ENCODE data around the gene CEND1. TPM values are rescaled to one million over a fixed set of nuclear protein-coding genes. Genes with fewer than 3 reads are reported as not detected.
A peak's percentile ranks its signal among the peaks of the same experiment; 100 is the strongest.

Gene CEND1
- total RNA-seq, 1 experiment from 2014 or later, result 2.7 TPM

- TF ChIP-seq TEAD4 (CRISPR knock-in tag; IDR thresholded peaks at IDR 0.05) (no peak), ZNF219 (CRISPR knock-in tag; IDR thresholded peaks at IDR 0.05; ENCODE audit: borderline replicate concordance) (no peak), ATF1 (CRISPR knock-in tag; IDR thresholded peaks at IDR 0.05) (no peak), ZNF121 (CRISPR knock-in tag; IDR thresholded peaks at IDR 0.05) (peak; percentile 56; the same call in 1 of the 2 replicates), SMAD4 (CRISPR knock-in tag; IDR thresholded peaks at IDR 0.05) (no peak)
- CTCF ChIA-PET, result interaction anchor here (7.1 kb wide), 1 partner anchor 40 kb away, joined by 94 read pairs; no protein-coding TSS in a partner anchor
- Mint-ChIP-seq H3K27me3 (ENCODE audit: low read depth) (no peaks in the 10 kb centered on the region), H3K4me3 (no peak overlapping the region), H3K4me1 (peaks cover 12% of the 10 kb centered on the region), H3K9me3 (no peaks in the 10 kb centered on the region), H3K36me3 (peaks cover 34% of the 10 kb centered on the region), H3K27ac (no peak overlapping the region; the same call in 1 of the 2 replicates)
- no peak for ATAC-seq
- no peak for DNase-seq (ENCODE audit: low spot score)
- POLR2A ChIA-PET, result no interaction called here
Measured at GRCh38 chr11:766936-767210, 23.0 kb downstream of the CEND1 start.

DNA sequence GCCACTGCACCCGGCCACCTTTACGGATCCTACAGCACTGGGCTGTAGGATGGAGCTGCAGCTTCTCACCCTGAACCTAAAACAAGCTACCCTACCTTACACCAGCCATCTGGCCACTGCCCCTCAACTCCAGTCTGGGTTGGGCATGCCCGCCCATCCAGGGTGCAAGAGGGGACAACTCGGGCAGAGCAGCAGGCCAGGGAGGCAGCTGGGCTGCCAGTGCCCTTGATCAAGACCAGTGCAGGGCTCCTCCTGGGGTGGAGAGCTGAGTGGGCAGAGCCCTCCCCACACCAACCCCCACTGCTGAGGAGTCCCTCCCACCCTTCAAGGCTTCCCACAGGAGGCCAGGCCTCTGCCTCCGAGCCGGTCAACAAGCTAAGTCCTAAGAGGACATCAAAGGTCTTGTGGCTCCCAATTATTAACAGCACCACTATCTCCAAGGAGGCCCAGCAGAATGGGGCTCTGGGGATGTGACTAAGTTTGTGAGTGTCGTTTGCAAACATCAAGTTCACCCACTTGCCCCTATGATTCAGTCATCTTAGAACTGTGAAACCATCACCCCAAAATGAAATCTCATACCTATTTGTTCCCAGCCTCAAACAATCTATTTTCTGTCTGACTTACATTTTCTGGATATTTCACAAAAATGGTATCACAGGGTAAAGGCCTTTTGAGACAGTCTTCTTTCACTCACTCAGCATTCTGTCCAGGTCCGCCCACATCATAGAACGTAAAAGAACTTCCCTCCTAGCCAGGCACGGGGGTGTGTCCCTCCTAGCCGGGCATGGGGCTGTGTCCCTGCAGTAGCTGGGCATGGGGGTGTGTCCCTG lies 23.6 kb downstream of the CEND1 start:
- H3K36me3 Mint-ChIP-seq, result peaks cover 39% of the 10 kb centered on the region
- H3K4me3 Mint-ChIP-seq, result no peak overlapping the region
- TF ChIP-seq, protein P1, sequence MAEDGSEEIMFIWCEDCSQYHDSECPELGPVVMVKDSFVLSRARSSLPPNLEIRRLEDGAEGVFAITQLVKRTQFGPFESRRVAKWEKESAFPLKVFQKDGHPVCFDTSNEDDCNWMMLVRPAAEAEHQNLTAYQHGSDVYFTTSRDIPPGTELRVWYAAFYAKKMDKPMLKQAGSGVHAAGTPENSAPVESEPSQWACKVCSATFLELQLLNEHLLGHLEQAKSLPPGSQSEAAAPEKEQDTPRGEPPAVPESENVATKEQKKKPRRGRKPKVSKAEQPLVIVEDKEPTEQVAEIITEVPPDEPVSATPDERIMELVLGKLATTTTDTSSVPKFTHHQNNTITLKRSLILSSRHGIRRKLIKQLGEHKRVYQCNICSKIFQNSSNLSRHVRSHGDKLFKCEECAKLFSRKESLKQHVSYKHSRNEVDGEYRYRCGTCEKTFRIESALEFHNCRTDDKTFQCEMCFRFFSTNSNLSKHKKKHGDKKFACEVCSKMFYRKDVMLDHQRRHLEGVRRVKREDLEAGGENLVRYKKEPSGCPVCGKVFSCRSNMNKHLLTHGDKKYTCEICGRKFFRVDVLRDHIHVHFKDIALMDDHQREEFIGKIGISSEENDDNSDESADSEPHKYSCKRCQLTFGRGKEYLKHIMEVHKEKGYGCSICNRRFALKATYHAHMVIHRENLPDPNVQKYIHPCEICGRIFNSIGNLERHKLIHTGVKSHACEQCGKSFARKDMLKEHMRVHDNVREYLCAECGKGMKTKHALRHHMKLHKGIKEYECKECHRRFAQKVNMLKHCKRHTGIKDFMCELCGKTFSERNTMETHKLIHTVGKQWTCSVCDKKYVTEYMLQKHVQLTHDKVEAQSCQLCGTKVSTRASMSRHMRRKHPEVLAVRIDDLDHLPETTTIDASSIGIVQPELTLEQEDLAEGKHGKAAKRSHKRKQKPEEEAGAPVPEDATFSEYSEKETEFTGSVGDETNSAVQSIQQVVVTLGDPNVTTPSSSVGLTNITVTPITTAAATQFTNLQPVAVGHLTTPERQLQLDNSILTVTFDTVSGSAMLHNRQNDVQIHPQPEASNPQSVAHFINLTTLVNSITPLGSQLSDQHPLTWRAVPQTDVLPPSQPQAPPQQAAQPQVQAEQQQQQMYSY (CRISPR knock-in tag; IDR thresholded peaks at IDR 0.05), result no peak
- TF ChIP-seq SP1 (CRISPR knock-in tag; conservative IDR thresholded peaks at IDR 0.05) (no peak), ETV6 (CRISPR knock-in tag; IDR thresholded peaks at IDR 0.05) (no peak), ZNF396 (CRISPR knock-in tag; IDR thresholded peaks at IDR 0.05; ENCODE audit: borderline replicate concordance) (no peak), ZNF416 (CRISPR knock-in tag; IDR thresholded peaks at IDR 0.05) (no peak), PRRX2 (CRISPR knock-in tag; IDR thresholded peaks at IDR 0.05) (no peak), E2F5 (CRISPR knock-in tag; IDR thresholded peaks at IDR 0.05) (no peak), IRF2 (CRISPR knock-in tag; IDR thresholded peaks at IDR 0.05; ENCODE audit: borderline replicate concordance, low read depth) (no peak)
- TF ChIP-seq, protein P2, sequence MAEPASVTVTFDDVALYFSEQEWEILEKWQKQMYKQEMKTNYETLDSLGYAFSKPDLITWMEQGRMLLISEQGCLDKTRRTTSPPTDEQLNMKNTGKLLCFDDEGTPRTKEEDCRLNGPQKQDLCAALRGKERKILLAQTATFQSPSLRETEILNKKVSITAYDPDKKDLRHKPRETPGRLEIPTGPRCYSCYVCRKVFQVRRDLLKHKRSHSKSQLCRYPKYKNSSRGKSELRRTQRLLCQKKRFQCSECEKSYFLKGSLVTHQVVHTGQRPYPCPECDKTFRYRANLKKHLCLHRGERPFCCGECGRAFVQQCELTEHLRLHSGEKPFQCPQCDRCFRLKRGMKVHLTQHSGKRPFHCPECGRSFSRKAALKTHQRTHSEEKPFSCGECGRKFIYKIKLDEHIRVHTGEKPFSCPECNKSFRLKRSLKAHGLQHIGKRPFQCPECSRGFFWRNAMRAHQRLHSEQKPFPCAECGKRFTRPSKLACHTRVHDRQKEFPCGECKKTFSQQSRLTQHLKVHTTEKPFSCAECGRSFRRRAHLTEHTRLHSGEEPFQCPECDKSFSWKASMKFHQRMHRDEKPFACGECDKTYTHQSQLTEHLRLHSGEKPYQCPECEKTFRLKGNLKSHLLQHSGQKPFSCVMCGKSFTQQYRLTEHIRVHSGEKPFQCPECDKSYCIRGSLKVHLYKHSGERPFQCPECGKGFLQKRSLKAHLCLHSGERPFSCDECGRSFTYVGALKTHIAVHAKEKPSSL (CRISPR knock-in tag; conservative IDR thresholded peaks at IDR 0.05), result no peak
- no peak for ATAC-seq
- peaks cover 12% of the 10 kb centered on the region for H3K4me1 Mint-ChIP-seq
- ChIA-PET POLR2A (no interaction called here), CTCF (interaction anchor here (0.6 to 7.1 kb wide), 8 partner anchors 9 to 212 kb away, joined by 3 to 94 read pairs (median 4); no protein-coding TSS in a partner anchor)
- no peak for DNase-seq (ENCODE audit: low spot score)
- H3K9me3 Mint-ChIP-seq, result no peaks in the 10 kb centered on the region
- H3K27me3 Mint-ChIP-seq (ENCODE audit: low read depth), result no peaks in the 10 kb centered on the region
- peak overlapping the region; percentile 32 for H3K27ac Mint-ChIP-seq

DNA sequence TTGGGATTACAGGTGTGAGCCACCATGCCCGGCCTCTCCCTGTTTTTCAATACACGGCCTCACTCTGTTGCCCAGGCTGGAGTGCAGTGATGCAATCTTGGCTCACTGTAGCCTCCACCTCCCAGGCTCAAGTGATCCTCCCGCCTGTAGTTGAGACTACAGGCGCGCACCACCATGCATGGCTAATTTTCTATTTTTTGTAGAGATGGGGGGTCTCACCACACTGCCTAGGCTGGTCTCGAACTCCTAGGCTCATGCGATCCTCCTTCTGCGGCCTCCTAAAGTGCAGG lies 24.1 kb downstream of the CEND1 start:
- H3K4me1 Mint-ChIP-seq, result peaks cover 12% of the 10 kb centered on the region
- ChIA-PET POLR2A (no interaction called here), CTCF (interaction anchor here (0.6 to 7.1 kb wide), 8 partner anchors 10 to 212 kb away, joined by 3 to 94 read pairs (median 4); no protein-coding TSS in a partner anchor)
- no peak for DNase-seq (ENCODE audit: low spot score)
- no peaks in the 10 kb centered on the region for H3K27me3 Mint-ChIP-seq (ENCODE audit: low read depth)
- no peak overlapping the region for H3K27ac Mint-ChIP-seq
- TF ChIP-seq NR2C2 (CRISPR knock-in tag; IDR thresholded peaks at IDR 0.05) (no peak), OVOL2 (CRISPR knock-in tag; IDR thresholded peaks at IDR 0.05; ENCODE audit: borderline replicate concordance) (no peak), ZNF219 (CRISPR knock-in tag; IDR thresholded peaks at IDR 0.05; ENCODE audit: borderline replicate concordance) (no peak), USF2 (CRISPR knock-in tag; IDR thresholded peaks at IDR 0.05) (no peak)
- TF ChIP-seq, protein P3, sequence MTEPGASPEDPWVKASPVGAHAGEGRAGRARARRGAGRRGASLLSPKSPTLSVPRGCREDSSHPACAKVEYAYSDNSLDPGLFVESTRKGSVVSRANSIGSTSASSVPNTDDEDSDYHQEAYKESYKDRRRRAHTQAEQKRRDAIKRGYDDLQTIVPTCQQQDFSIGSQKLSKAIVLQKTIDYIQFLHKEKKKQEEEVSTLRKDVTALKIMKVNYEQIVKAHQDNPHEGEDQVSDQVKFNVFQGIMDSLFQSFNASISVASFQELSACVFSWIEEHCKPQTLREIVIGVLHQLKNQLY (CRISPR knock-in tag; IDR thresholded peaks at IDR 0.05), result no peak
- no peak for ATAC-seq
- no peak overlapping the region for H3K4me3 Mint-ChIP-seq
- peaks cover 41% of the 10 kb centered on the region for H3K36me3 Mint-ChIP-seq
- no peaks in the 10 kb centered on the region for H3K9me3 Mint-ChIP-seq

Measured in WTC11 (cell line).